K562 (cell line): Measurements from ENCODE around the gene HIVEP3.

Source experiments
- ARID4B ChIP-seq: sonication (generic); formaldehyde crosslinking; IDR thresholded peaks from 2 replicates; pipeline ENCODE4 v1.8.0; 2022; ENCODE audit warnings: mild to moderate bottlenecking, missing genetic modification reagents
- MYNN ChIP-seq, 2 experiments: sonication (generic); formaldehyde crosslinking in 1 of 2; IDR thresholded peaks; 2 replicates each; pipeline versions ENCODE4 v1.5.0 to v1.6.1; 2016 to 2020; ENCODE audit warnings: antibody characterized with exemption in 1 of 2, missing genetic modification reagents in 1 of 2
- PHF21A ChIP-seq: fragments of 450-650 bp; IDR thresholded peaks from 2 replicates; pipeline ENCODE4 v1.6.1; 2017; ENCODE audit warnings: low read depth, borderline replicate concordance
- SP1 ChIP-seq: sonication (generic); formaldehyde crosslinking; IDR thresholded peaks from 2 replicates; pipeline ENCODE4 v1.8.1; 2022; ENCODE audit warnings: mild to moderate bottlenecking, missing genetic modification reagents
- TEAD4 ChIP-seq, 2 experiments: sonication (generic) in 1 of 2; formaldehyde crosslinking in 1 of 2; IDR thresholded peaks; 2 replicates each; pipeline versions ENCODE4 v1.6.1 to v1.8.0; 2012 to 2022; ENCODE audit warnings: borderline replicate concordance in 1 of 2, inconsistent platforms in 1 of 2, low read length in 1 of 2, mild to moderate bottlenecking in 1 of 2, missing genetic modification reagents in 1 of 2
- ZBTB7A ChIP-seq: IDR thresholded peaks from 2 replicates; pipeline ENCODE4 v1.6.1; 2011; ENCODE audit warnings: low read depth, mild to moderate bottlenecking, low read length, moderate library complexity, borderline replicate concordance; ENCODE audit not compliant: control insufficient read depth
- ZNF766 ChIP-seq: fragments of 200-800 bp; sonication (Bioruptor generic); conservative IDR thresholded peaks from 2 replicates; pipeline ENCODE4 v1.6.1; 2016; ENCODE audit warnings: missing genetic modification characterization, missing compliant biosample characterization
- TF ChIP-seq, protein P1 (sequence below): fragments of 250-450 bp; sonication (Bioruptor Pico); IDR thresholded peaks from 2 replicates; pipeline ENCODE4 v1.8.0; 2022; ENCODE audit warnings: inconsistent platforms, mild to moderate bottlenecking, moderate library complexity, borderline replicate concordance

GRCh38 chr1:41758904-41759548 is 159.7 kb downstream of the HIVEP3 start:
- TF ChIP-seq PHF21A (no peak), MYNN (IDR thresholded peaks at IDR 0.05) (no peak), MYNN (CRISPR knock-in tag; IDR thresholded peaks at IDR 0.05) (no peak), ARID4B (CRISPR knock-in tag) (no peak), ZBTB7A (no peak), SP1 (CRISPR knock-in tag) (no peak), ZNF766 (CRISPR knock-in tag) (no peak), TEAD4 (IDR thresholded peaks at IDR 0.05; ENCODE audit: low read length) (no peak), TEAD4 (CRISPR knock-in tag; IDR thresholded peaks at IDR 0.05; ENCODE audit: borderline replicate concordance) (no peak)
- TF ChIP-seq, protein P1, sequence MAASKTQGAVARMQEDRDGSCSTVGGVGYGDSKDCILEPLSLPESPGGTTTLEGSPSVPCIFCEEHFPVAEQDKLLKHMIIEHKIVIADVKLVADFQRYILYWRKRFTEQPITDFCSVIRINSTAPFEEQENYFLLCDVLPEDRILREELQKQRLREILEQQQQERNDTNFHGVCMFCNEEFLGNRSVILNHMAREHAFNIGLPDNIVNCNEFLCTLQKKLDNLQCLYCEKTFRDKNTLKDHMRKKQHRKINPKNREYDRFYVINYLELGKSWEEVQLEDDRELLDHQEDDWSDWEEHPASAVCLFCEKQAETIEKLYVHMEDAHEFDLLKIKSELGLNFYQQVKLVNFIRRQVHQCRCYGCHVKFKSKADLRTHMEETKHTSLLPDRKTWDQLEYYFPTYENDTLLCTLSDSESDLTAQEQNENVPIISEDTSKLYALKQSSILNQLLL: no peak
